ENCODE results near the gene OASL.

The OASL gene

DNA sequence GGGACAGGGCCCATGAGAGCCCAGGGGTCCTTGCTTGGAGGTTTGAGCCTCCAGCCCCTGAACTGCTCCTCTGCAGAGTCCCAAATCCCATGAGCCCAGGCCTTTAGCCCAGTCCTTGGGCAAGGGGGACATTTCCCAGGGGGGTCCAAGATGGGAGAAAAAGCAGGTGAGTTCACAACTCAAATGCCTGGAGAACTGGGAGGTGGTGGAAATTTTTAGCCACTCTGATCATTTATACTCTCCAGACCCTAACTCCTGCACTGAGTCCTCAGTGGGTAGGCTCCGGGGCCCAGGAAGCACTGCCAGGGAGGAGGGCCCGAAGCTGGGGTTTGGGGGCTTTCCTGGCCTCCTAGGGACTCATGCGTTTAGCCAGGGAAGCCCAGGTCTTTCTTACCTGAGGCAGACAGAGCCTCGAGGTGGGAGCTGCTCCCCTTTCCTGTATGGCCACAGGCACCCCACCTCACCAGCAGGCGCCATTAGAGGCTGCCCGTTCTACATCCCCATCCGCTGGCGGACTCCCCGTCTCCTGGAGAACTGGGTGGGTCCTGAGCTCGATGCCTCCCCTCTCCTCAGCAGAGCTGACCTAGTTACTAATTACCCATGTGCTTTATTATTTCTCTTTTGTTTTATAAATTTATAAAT is 59.7 kb downstream of the OASL start:
- no peak for DNase-seq (ENCODE audit: extremely low spot score)
- TF ChIP-seq ZNF384 (IDR thresholded peaks at IDR 0.05) (no peak), TARDBP (IDR thresholded peaks at IDR 0.05) (no peak), BHLHE40 (IDR thresholded peaks at IDR 0.05; ENCODE audit: borderline replicate concordance) (no peak), NFRKB (IDR thresholded peaks at IDR 0.05) (no peak), LEF1 (IDR thresholded peaks at IDR 0.05; ENCODE audit: borderline replicate concordance) (no peak), SP1 (IDR thresholded peaks at IDR 0.05) (no peak), FOXM1 (IDR thresholded peaks at IDR 0.05; ENCODE audit: borderline replicate concordance) (no peak), ARNT (IDR thresholded peaks at IDR 0.05) (no peak), ELF4 (IDR thresholded peaks at IDR 0.05) (no peak)
- TF ChIP-seq, protein P1, sequence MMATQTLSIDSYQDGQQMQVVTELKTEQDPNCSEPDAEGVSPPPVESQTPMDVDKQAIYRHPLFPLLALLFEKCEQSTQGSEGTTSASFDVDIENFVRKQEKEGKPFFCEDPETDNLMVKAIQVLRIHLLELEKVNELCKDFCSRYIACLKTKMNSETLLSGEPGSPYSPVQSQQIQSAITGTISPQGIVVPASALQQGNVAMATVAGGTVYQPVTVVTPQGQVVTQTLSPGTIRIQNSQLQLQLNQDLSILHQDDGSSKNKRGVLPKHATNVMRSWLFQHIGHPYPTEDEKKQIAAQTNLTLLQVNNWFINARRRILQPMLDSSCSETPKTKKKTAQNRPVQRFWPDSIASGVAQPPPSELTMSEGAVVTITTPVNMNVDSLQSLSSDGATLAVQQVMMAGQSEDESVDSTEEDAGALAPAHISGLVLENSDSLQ (IDR thresholded peaks at IDR 0.05) = no peak
- ChIA-PET CTCF (no interaction called here), POLR2A (no interaction called here)

DNA sequence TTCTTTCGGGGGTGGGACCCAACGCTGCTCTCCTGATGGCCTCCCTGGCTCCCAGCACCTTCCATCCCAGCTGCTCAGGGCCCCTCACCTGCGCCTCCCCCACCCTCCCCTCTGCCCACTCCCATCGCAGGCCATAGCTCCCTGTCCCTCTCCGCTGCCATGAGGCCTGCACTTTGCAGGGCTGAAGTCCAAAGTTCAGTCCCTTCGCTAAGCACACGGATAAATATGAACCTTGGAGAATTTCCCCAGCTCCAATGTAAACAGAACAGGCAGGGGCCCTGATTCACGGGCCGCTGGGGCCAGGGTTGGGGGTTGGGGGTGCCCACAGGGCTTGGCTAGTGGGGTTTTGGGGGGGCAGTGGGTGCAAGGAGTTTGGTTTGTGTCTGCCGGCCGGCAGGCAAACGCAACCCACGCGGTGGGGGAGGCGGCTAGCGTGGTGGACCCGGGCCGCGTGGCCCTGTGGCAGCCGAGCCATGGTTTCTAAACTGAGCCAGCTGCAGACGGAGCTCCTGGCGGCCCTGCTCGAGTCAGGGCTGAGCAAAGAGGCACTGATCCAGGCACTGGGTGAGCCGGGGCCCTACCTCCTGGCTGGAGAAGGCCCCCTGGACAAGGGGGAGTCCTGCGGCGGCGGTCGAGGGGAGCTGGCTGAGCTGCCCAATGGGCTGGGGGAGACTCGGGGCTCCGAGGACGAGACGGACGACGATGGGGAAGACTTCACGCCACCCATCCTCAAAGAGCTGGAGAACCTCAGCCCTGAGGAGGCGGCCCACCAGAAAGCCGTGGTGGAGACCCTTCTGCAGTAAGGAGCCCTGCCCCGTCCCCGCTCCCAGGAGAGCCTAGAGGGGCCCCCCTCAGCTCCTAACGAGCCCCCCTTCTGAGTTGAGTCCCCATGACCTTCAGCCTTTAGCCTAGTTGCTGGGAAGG is 60.5 kb downstream of the OASL start, which contains the start of gene HNF1A:
TSS of gene HNF1A (plus strand) at position 248 of the 924 bp plus-strand sequence. CDS start at position 474, 226 bp downstream.
- CTCF ChIA-PET = interaction anchor here (0.9 to 1.0 kb wide), 2 partner anchors 27 to 35 kb away, joined by 3 to 4 read pairs; no protein-coding TSS in a partner anchor
- TF ChIP-seq, protein P1 (IDR thresholded peaks at IDR 0.05) = no peak
- POLR2A ChIA-PET = no interaction called here
- DNase-seq (ENCODE audit: extremely low spot score) = no peak

GRCh38 chr12:120977531-120978295 is 61.3 kb downstream of the OASL start:
- TF ChIP-seq FOXK2 (IDR thresholded peaks at IDR 0.05) (no peak), LEF1 (IDR thresholded peaks at IDR 0.05; ENCODE audit: borderline replicate concordance) (no peak), CTBP1 (IDR thresholded peaks at IDR 0.05; ENCODE audit: borderline replicate concordance) (no peak)
- TF ChIP-seq, protein P1 (IDR thresholded peaks at IDR 0.05) = no peak

GRCh38 chr12:120972870-120973543 is 66.0 kb downstream of the OASL start:
- DNase-seq (ENCODE audit: extremely low spot score) = no peak
- ChIA-PET POLR2A (no interaction called here), CTCF (interaction anchor here (0.7 to 1.8 kb wide), 2 partner anchors 33 to 39 kb away, joined by 3 to 5 read pairs; no protein-coding TSS in a partner anchor)
- no peak for TF ChIP-seq FOXA1 (IDR thresholded peaks at IDR 0.05)
- no peak for TF ChIP-seq TARDBP (IDR thresholded peaks at IDR 0.05)
- TF ChIP-seq, protein P1 (IDR thresholded peaks at IDR 0.05) = no peak
- TF ChIP-seq LEF1 (IDR thresholded peaks at IDR 0.05; ENCODE audit: borderline replicate concordance) = no peak
- no peak for TF ChIP-seq HDGF (IDR thresholded peaks at IDR 0.05; ENCODE audit: borderline replicate concordance)
- no peak for TF ChIP-seq ZNF384 (IDR thresholded peaks at IDR 0.05)
- no peak for TF ChIP-seq L3MBTL2 (conservative IDR thresholded peaks at IDR 0.05)
- TF ChIP-seq SP1 (IDR thresholded peaks at IDR 0.05) = no peak
- TF ChIP-seq FOXK2 (IDR thresholded peaks at IDR 0.05) = no peak
- no peak for TF ChIP-seq ELF4 (IDR thresholded peaks at IDR 0.05)
- no peak for TF ChIP-seq FOXM1 (IDR thresholded peaks at IDR 0.05; ENCODE audit: borderline replicate concordance)

More at GRCh38 chr12:120977531-120978295, 61.3 kb downstream of the OASL start:
- DNase-seq (ENCODE audit: extremely low spot score) = no peak
- CTCF ChIA-PET = interaction anchor here (0.9 to 1.0 kb wide), 2 partner anchors 28 to 34 kb away, joined by 3 to 4 read pairs; no protein-coding TSS in a partner anchor
- POLR2A ChIA-PET = no interaction called here

All from HEK293T (cell line).